NB4 (cell line): ENCODE measurements around the gene CCIN.

Experiments
- CTCF ChIP-seq: IDR thresholded peaks from one replicate; pipeline ENCODE4 v1.5.1; 2012; ENCODE audit warnings: low read depth, low read length
- POLR2A ChIP-seq: IDR thresholded peaks from 2 replicates; pipeline ENCODE4 v1.6.1; 2011; ENCODE audit warnings: mild to moderate bottlenecking; ENCODE audit not compliant: insufficient read length; ENCODE audit errors: extremely low read depth
- TF ChIP-seq, protein P1 (sequence below): IDR thresholded peaks from 2 replicates; pipeline ENCODE4 v1.6.1; 2011; ENCODE audit warnings: low read depth, low read length

GRCh38 chr9:36188212-36188611 lies 19.0 kb downstream of the CCIN start:
- TF ChIP-seq, protein P1, sequence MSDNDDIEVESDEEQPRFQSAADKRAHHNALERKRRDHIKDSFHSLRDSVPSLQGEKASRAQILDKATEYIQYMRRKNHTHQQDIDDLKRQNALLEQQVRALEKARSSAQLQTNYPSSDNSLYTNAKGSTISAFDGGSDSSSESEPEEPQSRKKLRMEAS, result no peak
- TF ChIP-seq POLR2A (no peak), CTCF (no peak)
